ENCODE measurements around the gene CCDC92B. TPM values are rescaled to one million over a fixed set of nuclear protein-coding genes. Genes with fewer than 3 reads are reported as not detected.

The CCDC92B gene
- total RNA-seq, 1 experiment from 2014 or later = 15.2 TPM

DNA sequence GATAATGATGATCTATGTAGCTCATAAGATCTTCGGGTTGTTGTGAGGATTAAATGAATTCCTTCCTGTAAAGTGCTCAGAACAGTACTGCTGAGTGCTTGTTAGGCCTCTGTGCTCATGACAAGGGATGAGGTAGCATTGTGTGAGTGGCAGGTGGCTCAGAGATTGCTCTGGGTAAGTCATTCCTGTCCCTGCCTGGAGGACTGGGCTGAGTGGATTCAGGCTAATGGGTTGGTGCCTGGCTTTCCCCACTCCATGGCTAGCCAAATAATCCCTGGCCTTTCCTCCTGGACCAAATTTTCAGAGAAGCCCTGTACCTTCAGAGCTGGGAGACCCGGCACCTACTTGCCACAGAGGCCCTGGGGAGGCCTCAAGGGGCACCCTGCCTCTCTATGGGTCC is 1.3 kb upstream of the CCDC92B start:
- CTCF ChIA-PET = interaction anchor here (1.1 to 1.8 kb wide), 4 partner anchors 27 to 40 kb away, joined by 4 to 12 read pairs (median 7); no protein-coding TSS in a partner anchor
- H3K4me1 Mint-ChIP-seq = peaks cover 22% of the 10 kb centered on the region
- no peak for DNase-seq (ENCODE audit: low spot score)
- H3K27ac Mint-ChIP-seq = 0 out of 2 replicates have a peak overlapping the region, but pooled peaks have one; percentile 14
- ATAC-seq = no peak
- POLR2A ChIA-PET = interaction anchor here (0.5 to 1.4 kb wide), 3 partner anchors 29 to 272 kb away, joined by 3 to 4 read pairs (median 3); no protein-coding TSS in a partner anchor
- no peaks in the 10 kb centered on the region for H3K9me3 Mint-ChIP-seq
- no peaks in the 10 kb centered on the region for H3K36me3 Mint-ChIP-seq
- peak overlapping the region; percentile 45 for H3K4me3 Mint-ChIP-seq
- H3K27me3 Mint-ChIP-seq (ENCODE audit: low read depth) = peaks cover 26% of the 10 kb centered on the region
- TF ChIP-seq, protein P1, sequence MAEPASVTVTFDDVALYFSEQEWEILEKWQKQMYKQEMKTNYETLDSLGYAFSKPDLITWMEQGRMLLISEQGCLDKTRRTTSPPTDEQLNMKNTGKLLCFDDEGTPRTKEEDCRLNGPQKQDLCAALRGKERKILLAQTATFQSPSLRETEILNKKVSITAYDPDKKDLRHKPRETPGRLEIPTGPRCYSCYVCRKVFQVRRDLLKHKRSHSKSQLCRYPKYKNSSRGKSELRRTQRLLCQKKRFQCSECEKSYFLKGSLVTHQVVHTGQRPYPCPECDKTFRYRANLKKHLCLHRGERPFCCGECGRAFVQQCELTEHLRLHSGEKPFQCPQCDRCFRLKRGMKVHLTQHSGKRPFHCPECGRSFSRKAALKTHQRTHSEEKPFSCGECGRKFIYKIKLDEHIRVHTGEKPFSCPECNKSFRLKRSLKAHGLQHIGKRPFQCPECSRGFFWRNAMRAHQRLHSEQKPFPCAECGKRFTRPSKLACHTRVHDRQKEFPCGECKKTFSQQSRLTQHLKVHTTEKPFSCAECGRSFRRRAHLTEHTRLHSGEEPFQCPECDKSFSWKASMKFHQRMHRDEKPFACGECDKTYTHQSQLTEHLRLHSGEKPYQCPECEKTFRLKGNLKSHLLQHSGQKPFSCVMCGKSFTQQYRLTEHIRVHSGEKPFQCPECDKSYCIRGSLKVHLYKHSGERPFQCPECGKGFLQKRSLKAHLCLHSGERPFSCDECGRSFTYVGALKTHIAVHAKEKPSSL (CRISPR knock-in tag; conservative IDR thresholded peaks at IDR 0.05) = no peak
- no peak for TF ChIP-seq TP53 (CRISPR knock-in tag; IDR thresholded peaks at IDR 0.05)
- no peak for TF ChIP-seq JUN (CRISPR knock-in tag; IDR thresholded peaks at IDR 0.05)
- no peak for TF ChIP-seq ZNF396 (CRISPR knock-in tag; IDR thresholded peaks at IDR 0.05; ENCODE audit: borderline replicate concordance)
- TF ChIP-seq ZBTB21 (CRISPR knock-in tag; IDR thresholded peaks at IDR 0.05; ENCODE audit: borderline replicate concordance) = no peak
- TF ChIP-seq HMGA2 (CRISPR knock-in tag; IDR thresholded peaks at IDR 0.05) = no peak
- no peak for TF ChIP-seq ZMAT4 (CRISPR knock-in tag; IDR thresholded peaks at IDR 0.05)
- no peak for TF ChIP-seq FOXJ3 (CRISPR knock-in tag; IDR thresholded peaks at IDR 0.05; ENCODE audit: borderline replicate concordance)
- no peak for TF ChIP-seq E2F4 (CRISPR knock-in tag; IDR thresholded peaks at IDR 0.05; ENCODE audit: borderline replicate concordance, low read depth)
- no peak for TF ChIP-seq OVOL2 (CRISPR knock-in tag; IDR thresholded peaks at IDR 0.05; ENCODE audit: borderline replicate concordance)
- TF ChIP-seq SMAD4 (CRISPR knock-in tag; IDR thresholded peaks at IDR 0.05) = no peak
- no peak for TF ChIP-seq PREB (CRISPR knock-in tag; IDR thresholded peaks at IDR 0.05; ENCODE audit: borderline replicate concordance)
- no peak for TF ChIP-seq TEAD1 (CRISPR knock-in tag; IDR thresholded peaks at IDR 0.05)
- TF ChIP-seq ZSCAN18 (CRISPR knock-in tag; IDR thresholded peaks at IDR 0.05) = no peak
- TF ChIP-seq ETV6 (CRISPR knock-in tag; IDR thresholded peaks at IDR 0.05) = no peak
- TF ChIP-seq E2F1 (CRISPR knock-in tag; IDR thresholded peaks at IDR 0.05) = no peak
- TF ChIP-seq NR2C2 (CRISPR knock-in tag; IDR thresholded peaks at IDR 0.05) = no peak
- TF ChIP-seq SP1 (CRISPR knock-in tag; conservative IDR thresholded peaks at IDR 0.05) = no peak
- TF ChIP-seq, protein P2, sequence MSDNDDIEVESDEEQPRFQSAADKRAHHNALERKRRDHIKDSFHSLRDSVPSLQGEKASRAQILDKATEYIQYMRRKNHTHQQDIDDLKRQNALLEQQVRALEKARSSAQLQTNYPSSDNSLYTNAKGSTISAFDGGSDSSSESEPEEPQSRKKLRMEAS (CRISPR knock-in tag; IDR thresholded peaks at IDR 0.05) = no peak
- no peak for TF ChIP-seq PRDM15 (CRISPR knock-in tag; IDR thresholded peaks at IDR 0.05)

Measured in WTC11 (cell line).